Measurements from ENCODE around the gene DZIP3. TPM values are rescaled to one million over a fixed set of nuclear protein-coding genes. Genes with fewer than 3 reads are reported as not detected.

The DZIP3 gene
- total RNA-seq, 4 donors from 2014 or later: 0.83 to 5.0 (median 2.8) TPM

GRCh38 chr3:108598375-108598774 is 8.9 kb downstream of the DZIP3 start:
- H3K9me3 ChIP-seq: no peaks in the 10 kb centered on the region
- H3K4me3 ChIP-seq: no peak overlapping the region
- no peaks in the 10 kb centered on the region for H3K4me1 ChIP-seq
- intact Hi-C loops (cut with DNase I): no loop called here
- 74 to 97% methylated on average over 5 of the region's 5 CpGs for WGBS, 2 donors
- H3K36me3 ChIP-seq: no peaks in the 10 kb centered on the region
- H3K27me3 ChIP-seq: no peaks in the 10 kb centered on the region
- H3K27ac ChIP-seq: no peak overlapping the region
- no peak for DNase-seq
- no peak for TF ChIP-seq CTCF (IDR thresholded peaks at IDR 0.05)

GRCh38 chr3:108599677-108600409 is 10.3 kb downstream of the DZIP3 start:
- DNase-seq: no peak
- H3K27me3 ChIP-seq: no peaks in the 10 kb centered on the region
- H3K27ac ChIP-seq: no peak overlapping the region
- TF ChIP-seq POLR2A (IDR thresholded peaks at IDR 0.05) (no peak), CTCF (IDR thresholded peaks at IDR 0.05) (no peak)
- H3K36me3 ChIP-seq: no peaks in the 10 kb centered on the region
- no peaks in the 10 kb centered on the region for H3K9me3 ChIP-seq
- H3K4me1 ChIP-seq: no peaks in the 10 kb centered on the region
- intact Hi-C loops (cut with DNase I): no loop called here
- no peak overlapping the region for H3K4me3 ChIP-seq
- WGBS, 2 donors: 82 to 94% methylated on average over 1 of the region's 1 CpG

- Histone ChIP-seq H3K4me1 (no peaks in the 10 kb centered on the region), H3K27ac (no peak overlapping the region), H3K27me3 (no peaks in the 10 kb centered on the region), H3K4me3 (no peak overlapping the region), H3K9me3 (no peaks in the 10 kb centered on the region), H3K36me3 (no peaks in the 10 kb centered on the region)
- intact Hi-C loops (cut with DNase I): no loop called here
- TF ChIP-seq POLR2A (IDR thresholded peaks at IDR 0.05): no peak
- TF ChIP-seq CTCF (IDR thresholded peaks at IDR 0.05): no peak
- WGBS, 2 donors: 63 to 77% methylated on average over 5 of the region's 5 CpGs
- DNase-seq: no peak
Observed at GRCh38 chr3:108602249-108602934, 12.9 kb downstream of the DZIP3 start.

- TF ChIP-seq CTCF (IDR thresholded peaks at IDR 0.05) (no peak), POLR2A (IDR thresholded peaks at IDR 0.05) (no peak)
- H3K9me3 ChIP-seq: no peaks in the 10 kb centered on the region
- H3K27me3 ChIP-seq: no peaks in the 10 kb centered on the region
- no peaks in the 10 kb centered on the region for H3K4me1 ChIP-seq
- 82% methylated on average over 2 of the region's 2 CpGs for WGBS, 2 donors
- no peak overlapping the region for H3K4me3 ChIP-seq
- intact Hi-C loops (cut with DNase I): no loop called here
- H3K27ac ChIP-seq: no peak overlapping the region
- no peak for DNase-seq
- no peaks in the 10 kb centered on the region for H3K36me3 ChIP-seq
Observed at GRCh38 chr3:108602935-108603294, 13.4 kb downstream of the DZIP3 start.

GRCh38 chr3:108603691-108604090 is 14.2 kb downstream of the DZIP3 start:
- Histone ChIP-seq H3K27me3 (no peaks in the 10 kb centered on the region), H3K4me3 (no peak overlapping the region), H3K4me1 (no peaks in the 10 kb centered on the region), H3K36me3 (no peaks in the 10 kb centered on the region), H3K27ac (no peak overlapping the region), H3K9me3 (no peaks in the 10 kb centered on the region)
- peak in 1 of 4 donors; percentile 24 for TF ChIP-seq POLR2A (IDR thresholded peaks at IDR 0.05)
- TF ChIP-seq CTCF (IDR thresholded peaks at IDR 0.05): no peak
- no peak for DNase-seq
- intact Hi-C loops (cut with DNase I): no loop called here
